IMR-90 (cell line): ENCODE measurements around the gene AGO3. TPM values are rescaled to one million over a fixed set of nuclear protein-coding genes. Genes with fewer than 3 reads are reported as not detected.

ENCODE experiments used
- ATAC-seq: fragments of 200-7000 bp; cut with Tn5 transposase; 2 replicates; pipeline ENCODE4 v1.9.1; 2020; ENCODE audit warnings: low read depth, mild to moderate bottlenecking, moderate library complexity
- BruUV-seq: library from RNA; stranded (reverse); fragments of 400-500 nt; replicated peaks from 2 replicates; lab custom pipeline; 2021; lab: Mats Ljungman, UMichigan
- CTCF ChIA-PET: fragments of 300-600 bp; formaldehyde crosslinking; extraction: SDS; loops from one replicate; lab custom pipeline; 2021; ENCODE audit warnings: antibody characterized with exemption; lab: Yijun Ruan, JAX
- POLR2A ChIA-PET: fragments of 300-600 bp; sonication (Branson Sonifier 250); formaldehyde crosslinking; loops from one replicate; lab custom pipeline; 2022; ENCODE audit warnings: antibody characterized with exemption; ENCODE audit not compliant: unreplicated experiment; lab: Charles Lee
- DNase-seq: peaks from one replicate; pipeline ENCODE4 v3.0.0; 2013
- H2AFZ ChIP-seq: replicated peaks from 2 replicates; pipeline ENCODE3; 2013; ENCODE audit warnings: low read length, mild to moderate bottlenecking; ENCODE audit not compliant: poor library complexity
- H2AK5ac ChIP-seq: 2 replicates; pipeline ENCODE4 v1.6.1; 2013; ENCODE audit warnings: low read depth, low read length, inconsistent platforms
- H2AK9ac ChIP-seq: replicated peaks from 2 replicates; pipeline ENCODE3; 2013; ENCODE audit warnings: mild to moderate bottlenecking, low read depth, low read length, moderate library complexity; ENCODE audit not compliant: poor library complexity
- H2BK120ac ChIP-seq: 2 replicates; pipeline ENCODE4 v1.6.1; 2013; ENCODE audit warnings: low read depth, low read length, inconsistent platforms
- H2BK15ac ChIP-seq: 3 replicates; pipeline ENCODE4 v1.6.1; 2013; ENCODE audit warnings: low read depth, low read length, inconsistent platforms
- H2BK20ac ChIP-seq: 2 replicates; pipeline ENCODE4 v1.6.1; 2013; ENCODE audit warnings: low read depth, mild to moderate bottlenecking, inconsistent platforms, low read length, moderate library complexity
- H2BK5ac ChIP-seq: 2 replicates; pipeline ENCODE4 v1.6.1; 2013; ENCODE audit warnings: mild to moderate bottlenecking, low read depth, low read length, inconsistent platforms; ENCODE audit not compliant: poor library complexity, severe bottlenecking
- H3K14ac ChIP-seq: replicated peaks from 2 replicates; pipeline ENCODE4 v1.6.1; 2013; ENCODE audit warnings: low read depth, low read length, inconsistent platforms
- H3K18ac ChIP-seq: 2 replicates; pipeline ENCODE4 v1.6.1; 2013; ENCODE audit warnings: low read depth, low read length, control low read depth
- H3K23ac ChIP-seq: 2 replicates; pipeline ENCODE4 v1.6.1; 2013; ENCODE audit warnings: low read depth, low read length, inconsistent platforms
- H3K27ac ChIP-seq: 2 replicates; pipeline ENCODE4 v1.5.1; 2013; ENCODE audit warnings: mild to moderate bottlenecking, control low read depth, low read length; ENCODE audit not compliant: insufficient read depth
- H3K27me3 ChIP-seq: 2 replicates; pipeline ENCODE4 v1.6.1; 2013; ENCODE audit warnings: low read length; ENCODE audit not compliant: control insufficient read depth, insufficient read depth
- H3K36me3 ChIP-seq: 2 replicates; pipeline ENCODE4 v1.6.1; 2013; ENCODE audit warnings: low read length, mixed read lengths; ENCODE audit not compliant: control insufficient read depth, insufficient read depth
- H3K4ac ChIP-seq: 2 replicates; pipeline ENCODE4 v1.6.1; 2013; ENCODE audit warnings: low read depth, low read length, inconsistent platforms
- H3K4me1 ChIP-seq: 2 replicates; pipeline ENCODE4 v1.6.1; 2013; ENCODE audit warnings: low read length, mixed read lengths; ENCODE audit not compliant: control insufficient read depth, insufficient read depth
- H3K4me2 ChIP-seq: 2 replicates; pipeline ENCODE4 v1.6.1; 2013; ENCODE audit warnings: low read depth, mild to moderate bottlenecking, control low read depth, low read length, moderate library complexity
- H3K4me3 ChIP-seq: 2 replicates; pipeline ENCODE4 v1.5.1; 2013; ENCODE audit warnings: low read depth, mild to moderate bottlenecking, control low read depth, low read length, moderate library complexity; ENCODE audit not compliant: insufficient read depth
- H3K56ac ChIP-seq: 2 replicates; pipeline ENCODE4 v1.6.1; 2013; ENCODE audit warnings: low read length, inconsistent platforms; ENCODE audit not compliant: insufficient read depth; ENCODE audit errors: extremely low read depth
- H3K79me1 ChIP-seq, 2 experiments: 2 replicates each; pipeline ENCODE4 v1.6.1; 2013; ENCODE audit warnings: low read length in 2 of 2, inconsistent platforms in 1 of 2, low read depth in 1 of 2
- H3K9ac ChIP-seq: 2 replicates; pipeline ENCODE4 v1.6.1; 2013; ENCODE audit warnings: low read depth, low read length, control low read depth
- H3K9me1 ChIP-seq: 2 replicates; pipeline ENCODE4 v1.6.1; 2013; ENCODE audit warnings: low read length, inconsistent platforms; ENCODE audit not compliant: insufficient read depth
- H3K9me3 ChIP-seq: 2 replicates; pipeline ENCODE4 v1.6.1; 2013; ENCODE audit warnings: low read length; ENCODE audit not compliant: control insufficient read depth, insufficient read depth
- H4K20me1 ChIP-seq: 2 replicates; pipeline ENCODE4 v1.6.1; 2013; ENCODE audit warnings: low read length, inconsistent platforms; ENCODE audit not compliant: insufficient read depth
- H4K5ac ChIP-seq: 2 replicates; pipeline ENCODE4 v1.6.1; 2013; ENCODE audit warnings: mild to moderate bottlenecking, low read depth, low read length, control low read depth
- H4K8ac ChIP-seq, 2 experiments: 2 replicates each; pipeline ENCODE4 v1.6.1; 2013; ENCODE audit warnings: low read depth in 2 of 2, low read length in 2 of 2, control low read depth in 1 of 2, inconsistent platforms in 1 of 2
- H4K91ac ChIP-seq: 2 replicates; pipeline ENCODE4 v1.6.1; 2013; ENCODE audit warnings: low read depth, low read length, inconsistent platforms; ENCODE audit not compliant: insufficient read depth
- BHLHE40 ChIP-seq: fragments of 150-350 bp; IDR thresholded peaks from 2 replicates; pipeline ENCODE4 v1.6.1; 2016; ENCODE audit warnings: mild to moderate bottlenecking, low read depth, low read length
- CEBPB ChIP-seq: IDR thresholded peaks from 2 replicates; pipeline ENCODE4 v1.6.1; 2012; ENCODE audit warnings: low read depth, low read length, improper control_type of control experiment
- CHD1 ChIP-seq: IDR thresholded peaks from 2 replicates; pipeline ENCODE4 v1.6.1; 2012; ENCODE audit warnings: low read depth, low read length, improper control_type of control experiment
- FOS ChIP-seq: fragments of 150-350 bp; IDR thresholded peaks from 2 replicates; pipeline ENCODE4 v1.6.1; 2016; ENCODE audit warnings: low read depth, low read length
- MAFK ChIP-seq: IDR thresholded peaks from 2 replicates; pipeline ENCODE4 v1.6.1; 2012; ENCODE audit warnings: low read depth, low read length, improper control_type of control experiment
- MAZ ChIP-seq: IDR thresholded peaks from 2 replicates; pipeline ENCODE4 v1.6.1; 2012; ENCODE audit warnings: low read depth, mild to moderate bottlenecking, low read length, improper control_type of control experiment, moderate library complexity, borderline replicate concordance
- NFE2L2 ChIP-seq: fragments of 150-350 bp; IDR thresholded peaks from 2 replicates; pipeline ENCODE4 v1.6.1; 2016; ENCODE audit warnings: low read depth, mild to moderate bottlenecking, low read length
- RAD21 ChIP-seq: IDR thresholded peaks from 2 replicates; pipeline ENCODE4 v1.6.1; 2012; ENCODE audit warnings: low read length, improper control_type of control experiment
- RCOR1 ChIP-seq: IDR thresholded peaks from 2 replicates; pipeline ENCODE4 v1.6.1; 2012; ENCODE audit warnings: mild to moderate bottlenecking, low read length, improper control_type of control experiment; ENCODE audit not compliant: insufficient replicate concordance
- RFX5 ChIP-seq: IDR thresholded peaks from 2 replicates; pipeline ENCODE4 v1.8.0; 2012; ENCODE audit warnings: low read depth, mild to moderate bottlenecking, low read length, moderate library complexity
- SMC3 ChIP-seq: fragments of 150-350 bp; IDR thresholded peaks from 2 replicates; pipeline ENCODE4 v1.6.1; 2016; ENCODE audit warnings: low read depth, mild to moderate bottlenecking, antibody characterized with exemption, low read length, moderate library complexity
- WGBS, 2 experiments: methylation state at CpG; one replicate each; pipeline versions ENCODE4 v1.1.5 to v1.1.7; 2013; ENCODE audit warnings: missing lambda C conversion rate in 2 of 2; ENCODE audit not compliant: insufficient read length in 1 of 2; ENCODE audit errors: extremely low coverage in 2 of 2; 5-methylcytosine and 5-hydroxymethylcytosine counted together
- dilution Hi-C: fragments of 300-500 bp; cut with HindIII; formaldehyde crosslinking; loops from one replicate; pipeline ENCODE4 v1.14.3; 2018; ENCODE audit warnings: low sequenced_read_pairs; ENCODE audit not compliant: unreplicated experiment
- in situ Hi-C: fragments of 300-500 bp; cut with MboI; formaldehyde crosslinking; loops from 3 replicates; pipeline ENCODE4 v1.14.3; 2019; ENCODE audit warnings: low sequenced_read_pairs, inconsistent platforms, mixed read lengths
- intact Hi-C: fragments of 100-400 bp; cut with micrococcal nuclease; formaldehyde crosslinking; loops from 2 replicates; pipeline ENCODE4 v1.10.0; 2022
- polyA plus RNA-seq, 3 experiments: library from polyadenylated mRNA; depleted of rRNA; stranded (reverse); fragments of >200 nt; gene quantifications; 2 replicates each; pipeline ENCODE4 v1.2.3, GENCODE V29; 2012; ENCODE audit warnings: low replicate concordance in 1 of 3
- total RNA-seq: library from RNA; depleted of rRNA; stranded (reverse); fragments of >200 nt; gene quantifications from 2 replicates; pipeline ENCODE4 v1.2.3, GENCODE V29; 2012
- TF ChIP-seq, protein P1 (sequence below): fragments of 150-350 bp; IDR thresholded peaks from 2 replicates; pipeline ENCODE4 v1.6.1; 2016; ENCODE audit warnings: low read depth, mild to moderate bottlenecking, low read length, moderate library complexity, borderline replicate concordance
- TF ChIP-seq, protein P2 (sequence below): fragments of 150-350 bp; IDR thresholded peaks from 2 replicates; pipeline ENCODE4 v1.6.1; 2017; ENCODE audit warnings: mild to moderate bottlenecking, antibody characterized with exemption, low read length, low read depth

AGO3 gene
- total and polyA plus RNA-seq, 2 of the 4 experiments (the other 2 are of a cell fraction), result 8.9 to 25.6 TPM

DNA sequence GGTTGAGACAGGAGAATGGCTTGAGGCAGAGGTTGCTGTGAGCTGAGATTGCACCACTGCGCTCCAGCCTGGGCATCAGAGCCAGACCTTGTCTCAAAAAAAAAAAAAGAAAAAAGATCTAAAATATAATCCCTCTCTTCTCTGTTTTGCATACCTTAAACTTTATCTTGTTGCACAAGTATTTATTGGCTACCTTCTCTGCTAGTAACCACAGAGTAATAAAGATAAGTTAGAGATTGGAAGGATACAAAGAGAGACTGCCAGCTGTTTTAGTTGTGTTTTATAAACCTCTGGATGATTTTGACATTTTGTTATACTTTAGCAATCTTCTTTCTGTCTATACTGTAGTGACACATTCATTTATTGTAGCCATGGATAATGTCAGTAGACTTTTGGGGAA lies 27.7 kb downstream of the AGO3 start:
- no peak overlapping the region for H3K23ac ChIP-seq
- peaks cover 4% of the 10 kb centered on the region; the same call in 1 of the 2 replicates for H3K36me3 ChIP-seq
- ATAC-seq (no peak), DNase-seq (no peak)
- no peak overlapping the region for H2AK5ac ChIP-seq
- no peak overlapping the region for H2BK120ac ChIP-seq
- intact Hi-C loops, result no loop called here
- H3K27me3 ChIP-seq, result no peaks in the 10 kb centered on the region
- POLR2A ChIA-PET, result no interaction called here
- H3K9me3 ChIP-seq, result no peaks in the 10 kb centered on the region
- no CpG with 5 or more reads among the region's 1 CpG for WGBS, 2 experiments
- H3K56ac ChIP-seq, result no peak overlapping the region
- H3K9ac ChIP-seq, result no peak overlapping the region
- H4K20me1 ChIP-seq, result no peaks in the 10 kb centered on the region
- in situ Hi-C loops, result no loop called here
- H4K8ac ChIP-seq, result no peak overlapping the region
- no peak overlapping the region for H3K4ac ChIP-seq
- BruUV-seq, result no TSS peak
- no peak for TF ChIP-seq NFE2L2
- TF ChIP-seq SMC3, result no peak
- TF ChIP-seq RCOR1, result no peak
- no peak for TF ChIP-seq RAD21
- TF ChIP-seq FOS, result no peak
- TF ChIP-seq CHD1, result no peak
- TF ChIP-seq, protein P1, sequence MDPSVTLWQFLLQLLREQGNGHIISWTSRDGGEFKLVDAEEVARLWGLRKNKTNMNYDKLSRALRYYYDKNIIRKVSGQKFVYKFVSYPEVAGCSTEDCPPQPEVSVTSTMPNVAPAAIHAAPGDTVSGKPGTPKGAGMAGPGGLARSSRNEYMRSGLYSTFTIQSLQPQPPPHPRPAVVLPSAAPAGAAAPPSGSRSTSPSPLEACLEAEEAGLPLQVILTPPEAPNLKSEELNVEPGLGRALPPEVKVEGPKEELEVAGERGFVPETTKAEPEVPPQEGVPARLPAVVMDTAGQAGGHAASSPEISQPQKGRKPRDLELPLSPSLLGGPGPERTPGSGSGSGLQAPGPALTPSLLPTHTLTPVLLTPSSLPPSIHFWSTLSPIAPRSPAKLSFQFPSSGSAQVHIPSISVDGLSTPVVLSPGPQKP, result no peak
- no peak for TF ChIP-seq MAZ
- TF ChIP-seq MAFK, result no peak
- TF ChIP-seq RFX5, result no peak
- TF ChIP-seq BHLHE40, result no peak
- TF ChIP-seq, protein P2, sequence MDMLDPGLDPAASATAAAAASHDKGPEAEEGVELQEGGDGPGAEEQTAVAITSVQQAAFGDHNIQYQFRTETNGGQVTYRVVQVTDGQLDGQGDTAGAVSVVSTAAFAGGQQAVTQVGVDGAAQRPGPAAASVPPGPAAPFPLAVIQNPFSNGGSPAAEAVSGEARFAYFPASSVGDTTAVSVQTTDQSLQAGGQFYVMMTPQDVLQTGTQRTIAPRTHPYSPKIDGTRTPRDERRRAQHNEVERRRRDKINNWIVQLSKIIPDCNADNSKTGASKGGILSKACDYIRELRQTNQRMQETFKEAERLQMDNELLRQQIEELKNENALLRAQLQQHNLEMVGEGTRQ, result no peak
- TF ChIP-seq CEBPB, result no peak
- H3K18ac ChIP-seq, result no peak overlapping the region
- H2AFZ ChIP-seq, result no peak overlapping the region
- H3K4me1 ChIP-seq, result no peaks in the 10 kb centered on the region
- dilution Hi-C loops, result no loop called here
- 0 out of 2 replicates have a peak, but pooled peaks cover 2% of the 10 kb centered on the region for H3K9me1 ChIP-seq
- no peak overlapping the region for H2BK15ac ChIP-seq
- H4K5ac ChIP-seq, result no peak overlapping the region
- no peak overlapping the region for H2AK9ac ChIP-seq
- no peak overlapping the region for H2BK5ac ChIP-seq
- H4K91ac ChIP-seq, result no peak overlapping the region
- H3K27ac ChIP-seq, result no peak overlapping the region
- no peak overlapping the region for H3K4me2 ChIP-seq
- H2BK20ac ChIP-seq, result no peak overlapping the region
- CTCF ChIA-PET, result interaction anchor here (0.6 to 0.7 kb wide), 2 partner anchors 10 to 106 kb away, joined by 3 to 11 read pairs; no protein-coding TSS in a partner anchor
- H3K4me3 ChIP-seq, result no peak overlapping the region
- no peak overlapping the region for H3K14ac ChIP-seq
- H3K79me1 ChIP-seq, result peaks cover 19 to 31% of the 10 kb centered on the region in 2 experiments
